ENCODE measurements around the gene LSM8.
A peak's percentile ranks its signal among the peaks of the same experiment; 100 is the strongest.
"Not testable (repeated sequence)": the region's sequence is repeated elsewhere in the genome, so short reads cannot be mapped to it uniquely, and the experiment has no call there.

The LSM8 gene

DNA sequence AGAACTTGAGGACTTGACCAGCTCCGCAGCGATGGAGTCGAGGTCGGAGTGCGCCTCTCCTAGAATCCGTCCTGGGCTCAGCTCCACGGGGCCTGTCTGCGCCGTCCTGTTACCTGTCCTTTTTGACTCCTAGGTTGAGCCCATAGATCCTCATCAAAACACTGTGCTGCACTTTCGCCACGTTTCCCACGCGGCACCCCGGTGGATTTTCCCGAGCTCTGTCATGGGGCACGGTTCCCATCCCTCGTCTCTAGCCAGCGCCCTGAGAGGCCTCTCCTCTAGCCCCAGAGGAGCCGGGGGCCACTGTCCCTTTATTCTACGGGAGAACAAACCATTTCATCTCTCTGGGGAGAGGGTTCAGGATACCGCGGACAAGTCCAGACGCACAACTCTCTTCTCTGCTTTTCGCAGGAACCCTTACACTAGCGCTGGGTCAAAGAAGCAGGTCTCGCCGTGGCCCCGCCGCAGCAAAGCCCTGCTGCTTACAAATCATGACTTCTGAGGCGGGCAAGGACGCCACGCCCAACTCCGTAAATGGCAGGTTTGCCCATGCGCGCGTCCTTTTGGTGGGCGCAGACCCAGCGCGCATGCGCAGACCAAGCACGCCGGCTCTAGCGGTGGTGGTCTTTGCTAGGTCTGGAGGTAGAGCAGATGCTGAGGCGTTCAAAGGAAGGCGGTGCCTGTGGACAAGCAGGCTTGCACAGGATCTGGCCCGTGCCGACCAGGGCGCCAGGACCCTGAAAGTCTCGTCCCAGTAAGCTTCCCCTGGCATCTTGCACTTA lies 30.3 kb downstream of the LSM8 start:
- peak; percentile 93 for DNase-seq

GRCh38 chr7:118214833-118215182 lies 30.8 kb downstream of the LSM8 start:
- DNase-seq, result no peak

DNA sequence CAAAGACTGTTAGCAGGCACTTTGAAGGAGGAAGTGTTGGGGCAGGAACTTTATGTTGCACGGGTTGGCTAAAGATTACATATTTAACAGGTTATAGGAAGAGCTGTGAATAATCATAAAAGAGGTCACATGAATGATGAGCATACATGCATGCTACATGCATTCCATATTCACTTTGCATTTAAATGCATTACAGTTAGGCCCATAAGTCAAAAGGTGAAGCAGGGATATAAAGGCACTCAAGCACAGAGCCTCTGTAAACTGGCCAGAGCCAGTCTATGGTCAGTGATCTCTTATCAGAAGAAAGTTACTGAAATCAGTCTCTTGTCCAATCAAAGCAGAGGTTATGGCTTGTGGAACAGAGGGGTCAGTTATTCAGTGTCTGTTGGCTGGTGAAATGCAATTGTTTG lies 33.3 kb downstream of the LSM8 start:
- no peak for DNase-seq

- DNase-seq, result no peak
Measured at GRCh38 chr7:118218413-118219156, 34.6 kb downstream of the LSM8 start.

DNA sequence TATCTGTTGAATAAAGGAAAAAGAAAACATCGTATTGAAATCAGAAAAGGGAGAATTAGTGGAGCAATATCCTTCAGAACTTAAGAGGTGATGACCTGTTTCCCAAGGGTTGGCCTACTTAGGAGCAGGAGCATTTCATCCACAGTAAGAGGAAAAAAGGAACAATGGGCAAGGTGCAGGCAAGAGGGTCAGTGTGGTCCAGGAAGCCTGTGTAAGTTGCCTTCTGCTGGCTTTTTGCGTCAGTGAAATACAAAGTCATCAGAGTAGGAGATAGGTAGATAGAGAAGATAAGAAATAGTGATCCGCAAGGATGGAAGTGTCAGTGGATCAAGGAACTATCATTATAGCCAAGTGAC lies 35.2 kb downstream of the LSM8 start:
- DNase-seq, result no peak

DNA sequence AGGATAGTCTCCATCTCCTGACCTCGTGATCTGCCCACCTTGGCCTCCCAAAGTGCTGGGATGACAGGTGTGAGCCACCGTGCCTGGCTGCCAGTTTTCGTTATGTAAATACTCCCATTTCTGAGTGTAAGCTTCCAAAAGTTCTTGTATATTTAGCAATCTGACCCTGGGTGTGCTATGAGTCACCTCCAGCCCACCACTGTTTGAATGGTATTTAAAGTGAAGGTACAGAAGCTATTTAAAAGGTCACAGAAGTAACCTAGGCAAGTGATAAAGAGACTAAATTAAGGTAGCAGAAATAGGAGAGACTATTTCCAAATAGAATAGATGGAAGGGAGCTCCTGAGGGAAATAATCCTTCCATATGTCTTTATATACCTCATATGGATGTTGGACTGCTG lies 36.6 kb downstream of the LSM8 start:
- DNase-seq, result no peak

DNA sequence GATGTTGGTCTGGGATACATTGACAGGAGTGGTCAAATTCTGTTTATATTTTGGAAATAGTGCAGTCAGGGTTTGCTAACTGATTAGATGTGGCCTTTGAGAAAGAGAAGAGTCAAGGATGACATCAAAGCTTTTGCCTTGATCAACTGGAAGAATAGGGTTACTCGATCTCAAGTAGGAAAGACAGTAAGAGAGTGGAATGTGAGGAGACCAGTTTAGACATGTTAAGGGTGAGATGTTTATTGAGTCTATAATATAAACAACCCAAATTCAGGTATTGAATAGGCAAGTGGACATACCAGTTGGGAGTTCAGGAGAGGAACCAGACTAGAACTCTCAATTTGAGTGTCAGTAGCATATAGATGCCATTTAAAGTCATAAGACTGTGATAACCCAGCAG lies 38.6 kb downstream of the LSM8 start:
- no peak for DNase-seq

DNA sequence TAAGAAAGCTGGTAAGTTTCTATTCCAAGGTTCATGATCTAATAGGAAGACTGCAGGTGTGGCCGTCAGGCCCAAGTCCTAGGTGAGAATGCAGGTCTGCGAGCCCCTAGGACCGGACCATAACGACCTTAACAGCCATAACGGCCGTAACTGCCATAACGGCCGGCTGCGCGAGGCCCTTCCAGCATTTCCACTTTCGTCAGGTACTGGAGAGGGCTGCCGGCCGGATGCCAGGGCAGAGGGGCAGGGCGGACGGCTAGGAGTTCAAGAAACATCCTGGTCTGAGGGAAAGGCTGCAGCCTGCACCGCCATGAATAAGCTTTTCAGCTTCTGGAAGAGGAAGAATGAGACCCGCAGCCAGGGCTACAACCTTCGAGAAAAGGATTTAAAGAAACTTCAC lies 40.6 kb downstream of the LSM8 start, which contains the start of gene ANKRD7:
ANKRD7 (plus strand) TSS at position 184 of the 400 bp plus-strand sequence; CDS start at position 311, 127 bp downstream.
- DNase-seq, result no peak

DNA sequence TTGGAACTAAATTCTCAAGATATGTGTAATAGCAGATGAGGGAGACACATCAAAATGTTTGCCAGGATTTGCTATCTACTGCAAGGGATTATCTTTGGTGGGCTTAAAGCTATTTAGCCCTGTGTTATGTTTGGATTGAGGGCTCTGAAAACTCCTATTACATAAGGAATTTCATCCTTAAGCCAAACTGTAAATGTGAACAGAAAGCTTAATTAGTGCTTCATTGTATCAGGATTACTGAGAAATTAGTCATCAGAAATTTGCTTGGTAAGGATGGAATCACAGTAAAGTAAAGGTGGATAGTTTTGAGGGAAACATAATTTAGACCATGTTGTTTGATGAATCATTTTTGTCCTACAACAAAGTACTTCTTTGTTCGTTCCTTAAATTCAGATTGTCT lies 48.9 kb downstream of the LSM8 start:
- no peak for DNase-seq

GRCh38 chr7:118233799-118234198 lies 49.8 kb downstream of the LSM8 start:
- DNase-seq, result no peak

DNA sequence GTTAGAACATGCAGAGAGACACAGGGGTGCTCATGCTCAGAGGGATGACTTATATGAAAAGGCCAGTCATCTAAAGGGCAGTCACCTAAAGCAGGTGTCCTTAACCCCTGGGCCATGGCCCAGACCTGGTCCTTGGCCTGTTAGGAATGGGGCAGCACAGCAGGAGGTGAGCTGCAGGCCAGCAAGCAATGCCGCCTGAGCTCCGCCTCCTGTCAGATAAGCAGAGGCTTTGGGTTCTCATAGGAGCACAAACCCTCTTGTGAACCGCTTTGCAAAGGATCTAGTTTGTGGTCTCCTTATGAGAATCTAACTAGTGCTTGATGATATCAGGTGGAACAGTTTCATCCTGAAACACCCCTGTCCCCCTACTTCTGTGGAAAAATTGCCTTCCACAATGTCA lies 55.0 kb downstream of the LSM8 start:
- no peak for DNase-seq

DNA sequence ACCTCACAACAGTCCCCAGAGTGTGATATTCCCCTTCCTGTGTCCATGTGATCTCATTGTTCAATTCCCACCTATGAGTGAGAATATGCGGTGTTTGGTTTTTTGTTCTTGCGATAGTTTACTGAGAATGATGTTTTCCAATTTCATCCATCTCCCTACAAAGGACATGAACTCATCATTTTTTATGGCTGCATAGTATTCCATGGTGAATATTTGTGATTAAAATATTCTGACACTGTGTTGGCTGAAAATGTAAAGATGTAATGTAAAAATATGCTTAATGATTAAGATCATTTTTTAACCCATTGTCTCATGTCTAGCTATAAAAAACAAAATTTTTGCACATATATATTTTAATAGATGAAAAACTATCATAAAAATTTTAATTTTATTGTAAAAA lies 56.4 kb downstream of the LSM8 start:
- DNase-seq, result not testable (repeated sequence)

Measured in NCI-H1105 treated with DMSO at 0.1 percent for 48 hours (cell line).